Measurements from ENCODE around the gene OSBPL5.

The OSBPL5 gene

GRCh38 chr11:3139481-3140290, 25.4 kb downstream of the OSBPL5 start:
- no peaks in the 10 kb centered on the region for H3K4me1 Mint-ChIP-seq
- H3K27me3 Mint-ChIP-seq, result peaks cover 26% of the 10 kb centered on the region
- no peak overlapping the region for H3K27ac Mint-ChIP-seq
- no peak for ATAC-seq
- peaks cover 4% of the 10 kb centered on the region for H3K9me3 Mint-ChIP-seq
- H3K36me3 Mint-ChIP-seq, result no peaks in the 10 kb centered on the region
- no peak overlapping the region for H3K4me3 Mint-ChIP-seq

DNA sequence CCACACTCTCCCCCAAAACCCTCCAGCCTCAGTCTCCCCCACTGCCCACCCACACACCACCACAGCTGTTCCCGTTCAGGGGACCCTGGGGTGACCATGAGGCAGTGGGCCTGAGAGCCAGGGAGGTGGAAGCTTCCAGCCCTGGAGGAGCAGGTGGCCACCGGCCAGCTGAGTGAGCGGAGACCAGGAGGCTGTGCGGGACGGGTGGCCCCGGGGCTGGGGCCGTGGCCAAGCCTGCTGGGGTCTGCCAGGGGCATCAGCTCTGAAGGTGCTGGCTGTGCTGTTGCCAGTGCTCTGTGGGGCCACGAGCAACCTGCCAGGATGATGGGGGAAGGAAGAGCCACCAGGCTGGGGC, 26.0 kb downstream of the OSBPL5 start:
- ATAC-seq, result no peak
- Mint-ChIP-seq H3K4me3 (no peak overlapping the region), H3K9me3 (peaks cover 4% of the 10 kb centered on the region), H3K36me3 (no peaks in the 10 kb centered on the region), H3K27ac (no peak overlapping the region), H3K4me1 (no peaks in the 10 kb centered on the region), H3K27me3 (peaks cover 26% of the 10 kb centered on the region)

GRCh38 chr11:3138178-3139085, 26.7 kb downstream of the OSBPL5 start:
- H3K4me1 Mint-ChIP-seq, result no peaks in the 10 kb centered on the region

GRCh38 chr11:3137486-3138177, 27.5 kb downstream of the OSBPL5 start:
- Mint-ChIP-seq H3K27me3 (peaks cover 31% of the 10 kb centered on the region), H3K27ac (no peak overlapping the region), H3K4me1 (no peaks in the 10 kb centered on the region), H3K4me3 (no peak overlapping the region), H3K36me3 (no peaks in the 10 kb centered on the region), H3K9me3 (peaks cover 3% of the 10 kb centered on the region)
- ATAC-seq, result no peak

More at GRCh38 chr11:3138178-3139085, 26.7 kb downstream of the OSBPL5 start:
- Mint-ChIP-seq H3K36me3 (no peaks in the 10 kb centered on the region), H3K27ac (no peak overlapping the region), H3K9me3 (peaks cover 4% of the 10 kb centered on the region), H3K27me3 (peaks cover 26% of the 10 kb centered on the region), H3K4me3 (no peak overlapping the region)
- no peak for ATAC-seq

GRCh38 chr11:3136546-3137455, 28.3 kb downstream of the OSBPL5 start:
- no peak overlapping the region for H3K4me3 Mint-ChIP-seq
- H3K27me3 Mint-ChIP-seq, result peaks cover 39% of the 10 kb centered on the region
- no peak for ATAC-seq
- H3K36me3 Mint-ChIP-seq, result no peaks in the 10 kb centered on the region
- peaks cover 3% of the 10 kb centered on the region for H3K9me3 Mint-ChIP-seq
- no peaks in the 10 kb centered on the region for H3K4me1 Mint-ChIP-seq
- H3K27ac Mint-ChIP-seq, result no peak overlapping the region

DNA sequence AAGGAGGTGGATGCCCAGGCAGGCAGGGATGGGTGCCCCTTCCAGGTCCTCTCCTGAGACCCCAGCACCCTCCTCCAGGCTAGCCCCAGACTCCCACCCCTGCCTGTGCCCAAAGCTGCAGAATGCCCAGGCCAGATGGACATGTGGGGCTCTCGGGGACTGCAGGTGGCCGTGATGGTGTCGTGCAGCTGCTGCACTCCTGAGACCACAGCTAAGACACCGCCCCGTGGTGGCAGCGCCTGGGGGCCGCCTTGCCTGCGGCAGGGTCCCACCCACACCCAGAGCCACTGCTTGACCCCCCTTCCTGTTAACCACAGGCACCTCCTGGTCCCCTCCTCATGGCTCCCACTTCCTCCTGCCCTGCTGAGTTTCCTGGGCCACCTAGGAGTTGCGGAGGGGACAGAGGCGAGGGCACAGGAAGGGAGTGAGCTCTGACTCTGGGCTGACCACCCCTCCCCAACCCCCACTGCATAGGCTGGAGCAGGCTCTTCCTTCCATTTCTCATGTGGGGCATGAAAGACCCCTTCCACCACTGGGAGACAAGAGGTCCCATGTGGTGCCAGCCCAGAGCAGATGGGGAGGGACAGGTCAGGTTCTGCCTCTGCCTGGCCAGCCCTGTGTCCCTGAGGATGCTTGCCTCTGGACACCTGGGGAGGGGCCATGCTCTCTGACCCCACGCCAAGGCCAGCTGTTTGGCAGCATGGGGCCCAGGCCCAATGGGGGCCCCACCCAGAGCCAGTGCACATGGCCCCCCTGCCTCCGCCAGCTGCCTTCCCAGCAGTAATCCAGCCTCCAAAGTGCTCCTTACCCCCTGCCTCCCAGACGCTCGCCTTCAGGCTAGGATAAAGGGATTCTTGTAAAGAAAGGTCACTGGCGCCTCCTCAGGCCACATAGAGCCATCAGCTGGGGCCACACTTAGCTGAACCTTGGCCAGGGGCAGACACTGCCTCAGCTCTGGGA, 29.3 kb downstream of the OSBPL5 start:
- peaks cover 39% of the 10 kb centered on the region for H3K27me3 Mint-ChIP-seq
- no peak overlapping the region for H3K27ac Mint-ChIP-seq
- H3K4me1 Mint-ChIP-seq, result no peaks in the 10 kb centered on the region
- no peak for ATAC-seq
- peaks cover 3% of the 10 kb centered on the region for H3K9me3 Mint-ChIP-seq
- H3K4me3 Mint-ChIP-seq, result no peak overlapping the region
- H3K36me3 Mint-ChIP-seq, result no peaks in the 10 kb centered on the region

DNA sequence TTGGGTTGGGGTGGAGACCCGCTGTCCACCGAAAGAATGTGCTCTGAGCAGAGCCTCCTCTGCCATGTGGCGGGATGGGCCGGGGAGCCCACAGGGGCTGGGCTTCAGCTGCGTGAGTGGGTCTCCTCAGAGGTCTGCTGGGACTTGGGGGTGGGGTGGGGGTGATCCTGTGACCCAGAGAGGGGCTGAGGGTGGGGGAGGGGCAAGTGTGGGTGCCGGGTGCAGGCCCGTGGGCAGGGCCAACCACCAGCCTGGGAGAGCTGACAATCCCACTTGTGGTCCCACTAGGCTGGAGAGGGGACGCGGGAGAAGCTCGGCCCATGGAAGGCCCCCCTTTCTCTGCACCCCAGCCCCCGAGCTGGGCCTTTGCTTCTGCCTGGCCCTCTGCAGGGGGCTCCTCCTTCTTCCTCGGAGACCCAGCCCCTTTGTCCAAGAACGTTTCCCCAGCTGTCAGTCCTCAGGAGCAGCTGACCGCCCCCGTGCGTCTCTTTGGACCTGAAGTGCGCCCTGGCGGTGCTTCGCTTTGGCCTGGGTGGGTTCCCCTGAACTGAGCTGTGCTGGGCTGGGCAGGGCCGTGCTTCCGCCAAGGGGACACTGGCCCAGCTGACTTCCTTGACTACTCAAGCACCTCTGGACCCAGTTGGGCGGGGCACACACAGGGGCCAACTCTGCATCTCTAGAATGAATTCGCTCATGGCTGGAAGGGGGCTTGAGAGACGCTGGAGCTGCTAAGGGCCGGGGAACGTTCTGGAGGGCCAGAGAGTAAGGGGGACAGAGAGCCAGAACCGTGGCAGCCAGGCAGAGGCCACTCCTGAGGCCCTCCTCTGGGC, 30.2 kb downstream of the OSBPL5 start:
- no peak for ATAC-seq
- Mint-ChIP-seq H3K36me3 (no peaks in the 10 kb centered on the region), H3K4me1 (no peaks in the 10 kb centered on the region), H3K27me3 (peaks cover 39% of the 10 kb centered on the region), H3K9me3 (peaks cover 3% of the 10 kb centered on the region), H3K27ac (no peak overlapping the region), H3K4me3 (no peak overlapping the region)

GRCh38 chr11:3134218-3134621, 30.9 kb downstream of the OSBPL5 start:
- no peak overlapping the region for H3K4me3 Mint-ChIP-seq
- peaks cover 3% of the 10 kb centered on the region for H3K9me3 Mint-ChIP-seq
- peaks cover 38% of the 10 kb centered on the region for H3K27me3 Mint-ChIP-seq
- no peaks in the 10 kb centered on the region for H3K36me3 Mint-ChIP-seq
- no peak for ATAC-seq
- H3K27ac Mint-ChIP-seq, result no peak overlapping the region
- H3K4me1 Mint-ChIP-seq, result no peaks in the 10 kb centered on the region

GRCh38 chr11:3133261-3134217, 31.6 kb downstream of the OSBPL5 start:
- H3K9me3 Mint-ChIP-seq, result peaks cover 3% of the 10 kb centered on the region
- H3K4me3 Mint-ChIP-seq, result no peak overlapping the region
- H3K36me3 Mint-ChIP-seq, result no peaks in the 10 kb centered on the region
- peaks cover 31% of the 10 kb centered on the region for H3K27me3 Mint-ChIP-seq
- H3K27ac Mint-ChIP-seq, result no peak overlapping the region
- no peaks in the 10 kb centered on the region for H3K4me1 Mint-ChIP-seq
- no peak for ATAC-seq

DNA sequence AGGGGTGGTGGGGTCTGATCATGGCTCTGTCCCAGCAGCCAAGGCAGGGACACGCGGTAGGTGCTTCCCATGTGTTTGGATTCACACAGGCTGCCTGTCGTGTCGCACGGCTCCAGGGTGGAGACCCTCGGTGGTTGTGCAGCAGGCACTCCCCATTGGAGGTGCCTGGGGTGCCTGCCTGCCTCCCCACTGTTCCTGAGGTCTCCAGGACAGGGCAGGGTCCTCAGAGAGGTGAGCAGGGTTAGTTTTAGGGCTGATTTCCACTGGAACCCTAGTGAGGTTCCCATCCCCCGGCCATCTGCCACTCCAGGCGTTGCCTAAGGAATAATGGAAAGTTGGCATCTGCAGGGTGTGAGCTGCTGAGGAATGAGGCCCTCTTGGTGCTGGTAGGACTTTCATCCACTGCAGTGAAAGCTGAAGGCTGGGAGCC, 32.3 kb downstream of the OSBPL5 start:
- H3K36me3 Mint-ChIP-seq, result no peaks in the 10 kb centered on the region
- peaks cover 3% of the 10 kb centered on the region for H3K9me3 Mint-ChIP-seq
- H3K4me1 Mint-ChIP-seq, result no peaks in the 10 kb centered on the region
- H3K27me3 Mint-ChIP-seq, result peaks cover 28% of the 10 kb centered on the region
- ATAC-seq, result no peak
- no peak overlapping the region for H3K4me3 Mint-ChIP-seq
- H3K27ac Mint-ChIP-seq, result no peak overlapping the region

- Mint-ChIP-seq H3K36me3 (no peaks in the 10 kb centered on the region), H3K4me3 (no peak overlapping the region), H3K27ac (no peak overlapping the region), H3K9me3 (peaks cover 3% of the 10 kb centered on the region), H3K4me1 (no peaks in the 10 kb centered on the region), H3K27me3 (peaks cover 23% of the 10 kb centered on the region)
- no peak for ATAC-seq
Measured at GRCh38 chr11:3132271-3132781, 32.8 kb downstream of the OSBPL5 start.

Measured in stimulated activated memory B cell treated with anti-CD40 and anti-IgM and Interleukin-4, amounts not matched to agents 10 μg/mL and 1 μg/mL and 100 μg/mL, for 72 hours (primary cell).